ENCODE data around the gene ADARB2.

The ADARB2 gene

GRCh38 chr10:1766049-1766448, 28.7 kb upstream of the ADARB2 start:
- Histone ChIP-seq H3K4me3 (ENCODE audit: low read depth, low read length) (no peak overlapping the region), H3K36me3 (ENCODE audit: control insufficient read depth in 2 of 2, insufficient read depth in 1 of 2, low read length in 2 of 2) (no peaks in the 10 kb centered on the region), H3K27ac (ENCODE audit: extremely low read depth, low read depth, low read length) (no peak overlapping the region), H3K4me1 (ENCODE audit: control insufficient read depth, insufficient read depth, low read length) (no peaks in the 10 kb centered on the region), H3K9me3 (ENCODE audit: control insufficient read depth, insufficient read depth, low read depth, low read length) (no peaks in the 10 kb centered on the region)
- no peak for TF ChIP-seq PRDM6 (tag by site-specific recombination; IDR thresholded peaks at IDR 0.05)
- TF ChIP-seq ZNF341 (tag by site-specific recombination; IDR thresholded peaks at IDR 0.05; ENCODE audit: low read depth) = no peak
- no peak for TF ChIP-seq PATZ1 (tag by site-specific recombination; IDR thresholded peaks at IDR 0.05)
- no peak for TF ChIP-seq FEZF1 (tag by site-specific recombination; IDR thresholded peaks at IDR 0.05)
- no peak for TF ChIP-seq ZNF398 (tag by site-specific recombination; IDR thresholded peaks at IDR 0.05)
- TF ChIP-seq ZNF768 (tag by site-specific recombination; IDR thresholded peaks at IDR 0.05) = no peak
- TF ChIP-seq ZNF692 (tag by site-specific recombination; IDR thresholded peaks at IDR 0.05) = no peak
- no peak for TF ChIP-seq ZNF549 (tag by site-specific recombination; IDR thresholded peaks at IDR 0.05)
- no peak for TF ChIP-seq ZBTB1 (tag by site-specific recombination; IDR thresholded peaks at IDR 0.05)
- TF ChIP-seq ZBTB6 (tag by site-specific recombination; IDR thresholded peaks at IDR 0.05) = no peak
- TF ChIP-seq ZNF354C (tag by site-specific recombination; IDR thresholded peaks at IDR 0.05; ENCODE audit: borderline replicate concordance, low read depth) = no peak
- TF ChIP-seq ZNF221 (tag by site-specific recombination; IDR thresholded peaks at IDR 0.05; ENCODE audit: borderline replicate concordance) = no peak
- no peak for TF ChIP-seq ZFP3 (tag by site-specific recombination; IDR thresholded peaks at IDR 0.05; ENCODE audit: low read depth)
- TF ChIP-seq ZNF146 (tag by site-specific recombination; IDR thresholded peaks at IDR 0.05) = no peak
- TF ChIP-seq ZNF324 (tag by site-specific recombination; IDR thresholded peaks at IDR 0.05) = no peak
- TF ChIP-seq YY1 (tag by site-specific recombination; IDR thresholded peaks at IDR 0.05) = no peak
- CTCF ChIA-PET = no interaction called here
- POLR2A ChIA-PET = no interaction called here

- Histone ChIP-seq H3K4me1 (ENCODE audit: control insufficient read depth, insufficient read depth, low read length) (no peaks in the 10 kb centered on the region), H3K4me3 (ENCODE audit: low read depth, low read length) (no peak overlapping the region), H3K36me3 (ENCODE audit: control insufficient read depth in 2 of 2, insufficient read depth in 1 of 2, low read length in 2 of 2) (no peaks in the 10 kb centered on the region), H3K9me3 (ENCODE audit: control insufficient read depth, insufficient read depth, low read depth, low read length) (no peaks in the 10 kb centered on the region), H3K27ac (ENCODE audit: extremely low read depth, low read depth, low read length) (no peak overlapping the region)
- TF ChIP-seq ZNF169 (tag by site-specific recombination; IDR thresholded peaks at IDR 0.05) = no peak
- TF ChIP-seq GLI2 (tag by site-specific recombination; IDR thresholded peaks at IDR 0.05; ENCODE audit: borderline replicate concordance, low read depth) = no peak
- TF ChIP-seq ZNF792 (tag by site-specific recombination; IDR thresholded peaks at IDR 0.05) = no peak
- no peak for TF ChIP-seq ZNF548 (tag by site-specific recombination; IDR thresholded peaks at IDR 0.05)
- TF ChIP-seq ZBTB17 (tag by site-specific recombination; IDR thresholded peaks at IDR 0.05) = no peak
- no peak for TF ChIP-seq ZNF146 (tag by site-specific recombination; IDR thresholded peaks at IDR 0.05)
- no peak for TF ChIP-seq ZNF423 (tag by site-specific recombination; IDR thresholded peaks at IDR 0.05)
- ChIA-PET POLR2A (no interaction called here), CTCF (interaction anchor here (0.5 kb wide), 1 partner anchor 741 kb away, joined by 3 read pairs; no protein-coding TSS in a partner anchor)
Observed at GRCh38 chr10:1762076-1762475, 24.8 kb upstream of the ADARB2 start.
